Middle frontal gyrus (tissue), 1 donor: ENCODE results near the gene ADGRD1.
"Not testable (repeated sequence)": the region's sequence is repeated elsewhere in the genome, so short reads cannot be mapped to it uniquely, and the experiment has no call there.

Experiments
- DNase-seq: peaks from one replicate; pipeline ENCODE4 v3.0.0-alpha.2; 2015; ENCODE audit warnings: low spot score; ENCODE audit errors: extremely low spot score

Gene ADGRD1

DNA sequence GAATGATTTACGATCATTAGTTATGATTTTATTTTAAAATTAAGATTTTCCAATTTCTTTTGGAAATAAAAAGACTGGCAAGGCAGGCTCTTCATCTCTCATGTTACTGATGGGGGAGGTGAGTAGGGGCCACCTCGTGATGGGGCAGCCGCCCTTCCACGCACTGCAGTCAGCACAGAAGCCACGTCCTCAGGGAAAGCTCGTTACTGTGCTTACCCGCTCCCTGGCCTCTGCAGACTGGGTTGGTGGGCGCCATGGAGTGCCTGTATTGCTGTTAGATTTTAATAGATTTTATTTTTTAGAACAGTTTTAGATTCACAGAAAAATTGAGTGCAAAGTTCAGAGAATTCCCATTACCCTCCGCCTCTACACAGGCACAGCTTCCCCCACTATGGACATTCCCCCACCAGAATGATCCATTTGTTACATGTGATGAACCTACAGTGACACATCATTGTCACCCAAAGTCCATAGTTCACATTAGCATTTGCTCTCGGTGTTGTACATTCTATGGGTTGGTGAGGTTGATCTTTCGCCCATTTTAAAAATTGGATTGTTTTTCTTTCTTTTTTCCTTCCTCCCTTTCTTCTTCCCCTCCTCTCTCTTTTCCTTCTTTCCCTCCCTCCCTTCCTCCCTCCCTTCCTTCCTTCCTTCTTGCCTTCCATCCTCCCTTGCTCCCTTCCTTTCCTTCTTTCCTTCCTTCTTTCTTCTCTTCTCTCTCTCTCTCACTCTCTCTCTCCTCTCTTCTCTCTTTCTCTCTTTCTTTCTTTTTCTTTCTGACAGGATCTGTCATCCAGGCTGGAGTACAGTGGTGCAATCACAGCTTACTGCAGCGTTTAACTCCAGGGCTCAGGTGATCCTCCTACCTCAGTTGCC lies 30.7 kb downstream of the ADGRD1 start:
- no peak for DNase-seq

DNA sequence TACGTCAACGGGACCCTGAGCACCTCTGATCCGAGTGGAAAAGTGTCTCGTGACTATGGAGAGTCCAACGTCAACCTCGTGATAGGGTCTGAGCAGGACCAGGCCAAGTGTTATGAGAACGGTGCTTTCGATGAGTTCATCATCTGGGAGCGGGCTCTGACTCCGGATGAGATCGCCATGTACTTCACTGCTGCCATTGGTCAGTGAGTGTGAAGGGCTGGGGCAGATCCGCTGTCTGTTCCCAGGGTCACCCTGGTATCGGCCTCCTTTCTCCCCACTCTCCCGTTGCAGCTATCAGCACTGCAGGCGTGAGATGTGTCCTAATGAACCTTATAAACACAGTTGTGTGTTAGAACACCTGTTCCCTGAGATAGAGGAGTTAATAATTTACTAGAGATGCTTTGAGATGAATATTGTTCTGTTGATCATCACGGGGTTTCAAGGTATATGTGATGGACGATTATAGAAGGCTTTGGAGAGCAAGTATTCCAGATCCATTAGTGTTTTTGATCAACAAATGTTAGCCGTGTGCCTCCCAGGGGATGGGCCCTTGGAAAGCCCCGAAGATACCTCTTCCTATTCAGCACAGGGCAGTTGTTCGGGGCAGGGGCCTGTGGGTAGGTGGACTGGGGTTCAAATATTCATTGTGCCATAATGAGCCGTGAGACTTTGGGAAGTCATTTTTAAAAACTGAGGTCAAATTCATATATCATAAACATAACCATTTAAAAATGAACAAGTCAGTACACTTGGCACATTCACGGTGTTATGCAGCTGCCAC lies 33.6 kb downstream of the ADGRD1 start:
- no peak for DNase-seq

DNA sequence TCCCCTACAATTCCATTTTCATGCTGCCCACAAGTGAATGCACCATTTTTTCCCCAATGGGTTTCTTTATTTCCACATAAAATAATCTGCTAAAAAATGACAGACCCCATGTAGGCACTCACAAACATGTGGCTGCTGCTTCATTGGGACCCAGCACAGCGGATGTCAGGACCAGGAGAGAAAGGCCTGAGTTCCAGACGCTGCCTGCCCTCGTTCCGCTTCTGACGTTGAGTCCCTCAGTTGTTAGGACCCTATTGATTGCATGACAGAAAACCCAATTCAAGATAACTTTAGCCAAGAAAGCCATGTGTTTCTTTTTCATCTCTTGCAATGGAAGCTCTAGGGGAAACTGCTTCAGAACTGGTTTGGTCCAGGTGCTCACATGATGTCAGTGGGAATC lies 34.6 kb downstream of the ADGRD1 start:
- no peak for DNase-seq

DNA sequence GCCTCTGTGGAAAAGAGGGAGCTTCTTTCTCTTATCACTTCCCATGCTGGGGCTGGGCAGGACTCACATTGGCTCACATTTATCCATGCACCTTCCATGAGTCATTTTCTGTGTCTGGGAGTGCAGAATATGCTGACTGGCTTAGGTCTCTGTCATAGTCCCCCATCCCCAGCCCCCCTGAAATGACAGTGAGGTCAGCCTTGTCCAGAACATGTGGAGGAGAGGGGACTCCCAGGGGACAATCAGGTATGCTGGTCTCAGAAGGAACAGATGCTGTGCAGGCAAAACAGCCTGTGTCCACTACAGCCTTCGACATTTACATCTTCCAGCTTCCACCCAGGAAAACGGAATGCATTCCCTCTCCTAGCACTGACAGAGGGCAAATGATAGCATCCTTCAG lies 35.0 kb downstream of the ADGRD1 start:
- no peak for DNase-seq

DNA sequence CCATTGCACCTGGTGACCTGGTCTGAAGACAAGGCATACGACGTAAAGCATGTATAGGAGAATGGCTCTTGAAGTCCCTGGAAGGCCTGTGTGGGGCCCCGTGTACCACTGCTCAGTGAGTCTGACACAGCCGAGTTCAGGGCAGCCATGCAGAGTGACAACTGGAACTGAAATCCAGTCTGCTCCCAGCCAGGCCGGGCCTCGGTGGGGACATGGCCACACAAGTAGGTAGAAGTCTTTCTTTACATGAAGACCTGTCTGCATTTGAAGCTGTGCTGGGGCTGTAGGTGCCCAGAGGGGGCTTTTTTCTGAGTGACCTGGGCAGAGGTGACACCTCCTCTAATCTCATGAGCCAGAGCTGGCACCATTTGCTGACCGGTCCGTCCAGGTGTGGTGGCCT lies 35.7 kb downstream of the ADGRD1 start:
- DNase-seq, result no peak

DNA sequence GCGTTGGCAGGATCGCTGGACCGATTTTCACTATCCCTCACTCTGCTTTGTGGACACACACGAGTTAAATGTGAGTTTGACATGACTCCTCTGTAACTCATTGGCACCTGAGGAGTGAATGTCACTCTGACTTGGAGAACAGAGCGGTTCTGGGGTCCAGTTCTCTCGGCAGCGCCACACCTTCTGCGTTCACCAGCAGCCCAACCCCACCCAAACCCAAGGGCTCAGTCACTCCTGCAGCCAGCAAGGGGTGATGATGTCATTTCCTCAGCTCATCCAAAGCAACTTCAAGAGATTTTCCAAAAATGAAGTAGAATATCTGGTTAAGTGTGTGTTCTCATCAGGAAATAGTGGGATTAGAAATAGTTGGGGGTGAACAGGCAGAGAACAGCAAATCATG lies 36.3 kb downstream of the ADGRD1 start:
- no peak for DNase-seq

DNA sequence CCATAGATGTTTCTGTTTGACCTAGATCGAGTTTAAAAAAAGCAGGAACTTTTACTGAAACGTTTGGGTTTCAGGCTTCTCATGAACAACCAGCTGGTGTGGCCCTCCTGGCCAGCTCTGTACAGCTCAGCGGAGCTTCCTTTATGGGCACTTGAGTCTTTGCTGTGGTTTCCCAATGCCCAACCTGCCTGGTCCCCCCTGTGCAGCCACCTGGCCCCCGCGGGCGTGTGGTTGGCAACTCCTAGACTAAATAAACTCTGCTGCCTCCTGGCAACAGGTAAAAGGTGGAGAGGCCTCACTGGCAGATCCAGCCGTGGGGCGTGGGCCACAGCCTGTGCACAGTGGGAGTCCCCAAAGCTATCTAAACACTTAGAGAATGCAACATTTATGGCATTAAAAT lies 38.7 kb downstream of the ADGRD1 start:
- no peak for DNase-seq

DNA sequence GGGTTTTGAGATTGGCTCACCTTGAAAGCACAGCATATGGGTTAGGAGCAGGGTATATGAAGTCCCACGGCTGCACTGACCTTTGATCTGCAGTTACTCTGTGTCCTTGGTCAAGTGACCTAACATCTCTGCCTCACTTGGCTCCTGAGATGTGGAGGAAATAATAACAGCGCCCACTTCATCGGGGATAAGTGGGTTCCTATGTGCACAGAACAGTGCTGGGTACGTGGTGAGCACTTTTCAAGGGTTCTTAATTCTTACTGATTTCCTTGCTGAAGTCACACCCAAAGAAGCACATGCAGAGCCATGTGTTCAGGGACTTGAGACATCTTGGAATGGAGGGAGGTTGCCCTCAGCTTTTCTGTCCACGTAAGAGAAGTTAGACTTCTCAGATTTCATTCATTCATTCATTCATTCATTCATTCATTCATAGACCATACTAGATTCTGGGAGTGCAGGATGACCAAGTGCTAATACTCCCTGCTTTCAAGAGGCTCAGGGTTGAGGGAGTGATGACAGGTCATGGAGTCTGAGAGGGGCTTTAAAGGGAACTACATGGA lies 39.4 kb downstream of the ADGRD1 start:
- DNase-seq, result no peak

DNA sequence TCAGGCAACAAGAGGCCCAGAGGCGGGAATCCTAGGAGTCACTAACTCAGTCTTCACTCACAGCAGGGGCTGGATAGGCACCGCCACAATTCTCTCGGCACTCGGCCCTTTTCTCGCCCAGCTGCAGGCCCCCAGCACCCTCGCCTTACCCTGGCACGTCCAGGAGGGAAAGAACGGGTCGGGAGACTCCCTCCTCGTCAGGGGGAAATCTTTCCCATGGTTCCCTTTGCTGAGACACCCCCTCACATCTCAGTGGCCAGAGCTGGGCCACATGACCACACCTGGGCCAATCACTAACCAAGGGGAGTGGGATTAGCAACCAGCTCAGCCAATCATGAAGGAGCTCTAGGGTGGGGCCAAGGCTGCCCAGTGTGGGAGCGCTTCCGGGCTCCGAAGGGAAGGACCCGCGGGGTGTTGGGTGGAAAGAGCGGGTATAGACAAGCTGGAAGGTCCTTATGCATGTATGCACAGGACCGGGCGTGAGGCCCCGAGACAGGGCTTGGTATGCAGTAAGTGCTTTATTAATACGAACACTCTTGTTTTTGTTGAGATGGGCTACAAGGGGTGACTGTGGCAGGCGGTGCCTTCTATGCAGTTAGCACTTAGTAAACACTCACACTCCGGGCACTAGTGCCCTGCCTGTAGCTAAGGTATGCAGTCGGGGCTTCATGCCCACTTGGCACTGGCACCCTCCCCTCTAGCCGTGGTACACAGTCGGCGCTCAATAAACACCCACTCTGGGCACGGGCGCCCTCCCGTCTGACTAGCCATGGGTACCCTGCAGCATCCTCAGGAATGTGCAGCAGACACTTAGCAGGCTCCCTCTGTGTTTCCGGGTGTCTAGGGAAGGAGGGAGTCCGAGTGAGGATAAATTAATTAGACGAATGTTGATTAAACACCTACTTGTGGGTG lies 40.3 kb downstream of the ADGRD1 start:
- no peak for DNase-seq

DNA sequence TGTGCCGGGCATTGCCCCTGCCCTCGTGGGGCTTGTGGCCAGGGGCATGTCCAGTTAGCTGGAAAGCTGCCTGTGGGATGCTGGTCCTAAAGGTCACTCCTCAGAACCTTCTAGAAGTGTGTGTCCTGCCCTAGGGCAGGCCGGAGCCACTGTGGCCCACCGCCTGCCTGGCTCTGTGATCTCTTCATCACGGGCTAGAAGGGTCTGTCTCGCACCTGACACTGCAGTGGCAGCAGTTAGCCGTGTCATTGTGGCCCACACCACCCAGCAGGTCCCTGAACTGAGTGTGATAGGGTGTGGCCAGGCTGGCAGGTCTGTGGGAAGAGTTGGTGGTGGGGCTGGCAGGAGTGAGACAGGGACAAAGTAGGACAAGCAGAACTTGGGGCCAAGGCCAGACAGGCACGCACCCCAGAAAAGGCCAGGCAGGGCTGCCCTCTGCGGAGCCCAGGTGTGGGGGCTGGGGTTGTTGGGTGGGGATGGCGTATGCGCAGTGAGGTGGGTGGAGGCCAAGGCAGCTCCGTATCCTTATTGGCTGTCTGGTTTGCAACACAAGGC lies 41.2 kb downstream of the ADGRD1 start:
- DNase-seq, result no peak

DNA sequence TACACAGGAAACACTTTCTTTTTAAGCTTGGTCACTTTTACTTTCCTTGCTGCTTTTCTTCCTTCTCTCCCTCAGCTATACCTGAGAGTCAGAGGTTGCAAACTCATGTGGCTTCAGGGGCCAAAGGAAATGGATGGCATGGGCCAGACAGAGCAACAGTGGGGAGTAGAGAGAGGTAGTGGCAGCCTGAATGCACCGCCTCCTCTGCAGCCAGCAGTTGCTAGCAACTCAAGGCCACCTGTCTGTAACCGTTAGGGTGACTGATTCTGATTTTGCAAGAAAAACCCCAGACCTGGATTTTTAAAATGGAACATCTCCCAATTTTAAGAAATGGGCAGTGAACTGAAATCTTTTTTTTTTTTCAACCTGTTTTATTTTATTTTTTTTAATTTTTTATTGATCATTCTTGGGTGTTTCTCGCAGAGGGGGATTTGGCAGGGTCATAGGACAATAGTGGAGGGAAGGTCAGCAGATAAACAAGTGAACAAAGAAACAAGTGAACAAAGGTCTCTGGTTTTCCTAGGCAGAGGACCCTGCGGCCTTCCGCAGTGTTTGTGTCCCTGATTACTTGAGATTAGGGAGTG lies 41.8 kb downstream of the ADGRD1 start:
- not testable (repeated sequence) for DNase-seq

DNA sequence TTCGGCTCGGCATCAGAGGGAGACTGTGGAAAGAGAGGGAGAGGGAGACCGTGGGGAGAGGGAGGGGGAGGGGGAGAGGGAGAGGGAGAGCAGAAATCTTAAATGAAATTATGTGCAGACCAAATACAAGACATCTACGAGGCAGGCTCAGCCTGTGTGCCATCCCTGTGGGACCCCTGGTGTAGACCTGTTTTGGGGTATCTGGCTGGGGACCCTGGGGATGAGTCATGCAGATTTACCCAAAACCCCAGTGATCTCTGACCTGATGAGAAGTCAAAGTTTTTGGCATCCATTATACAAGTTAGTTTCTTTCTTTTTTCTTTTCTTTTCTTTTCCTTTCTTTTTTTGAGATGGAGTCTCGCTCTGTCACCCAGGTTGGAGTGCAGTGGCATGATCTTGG lies 44.4 kb downstream of the ADGRD1 start:
- no peak for DNase-seq

DNA sequence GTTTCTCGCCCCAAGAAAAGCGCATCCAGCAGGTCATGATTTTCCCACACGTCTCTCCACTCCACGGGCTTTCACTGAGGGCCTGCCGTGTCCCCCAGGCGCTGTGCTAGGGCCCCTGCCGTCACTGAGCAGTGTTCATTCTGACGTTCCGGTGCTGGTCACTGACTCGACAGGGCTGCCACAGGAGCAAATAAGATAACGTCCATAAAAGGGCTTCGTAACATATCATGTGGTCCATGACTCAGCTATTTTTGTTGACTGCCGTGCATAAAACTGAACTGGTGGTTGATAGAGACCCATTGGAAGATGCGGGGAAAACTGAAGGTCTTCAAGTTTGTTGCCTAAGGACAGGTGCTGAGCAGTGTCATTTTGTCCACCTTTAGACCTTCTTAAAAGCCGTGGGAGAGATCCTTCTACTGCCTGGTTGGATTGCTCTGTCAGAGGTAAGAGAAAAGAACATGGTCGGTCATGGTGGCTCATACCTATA lies 46.3 kb downstream of the ADGRD1 start:
- DNase-seq, result no peak

DNA sequence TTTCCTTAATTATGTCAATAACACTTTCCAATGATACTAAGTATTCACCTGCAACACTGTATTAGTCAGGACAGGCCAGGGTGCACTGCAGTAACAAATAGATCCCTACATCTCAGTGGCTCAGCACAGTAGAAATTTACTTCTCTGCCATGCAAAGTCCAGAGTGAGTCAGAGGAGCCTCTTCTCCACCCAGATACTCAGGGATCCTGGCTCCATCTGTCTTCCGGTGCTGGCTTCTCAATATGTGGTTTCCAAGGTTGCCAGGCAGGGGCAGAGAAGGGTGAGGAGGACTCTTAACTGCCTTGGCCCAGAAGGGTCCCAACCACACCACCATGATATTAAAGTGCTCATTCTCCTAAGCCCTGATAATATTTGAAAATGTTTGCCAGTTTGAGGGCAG lies 47.8 kb downstream of the ADGRD1 start:
- no peak for DNase-seq

DNA sequence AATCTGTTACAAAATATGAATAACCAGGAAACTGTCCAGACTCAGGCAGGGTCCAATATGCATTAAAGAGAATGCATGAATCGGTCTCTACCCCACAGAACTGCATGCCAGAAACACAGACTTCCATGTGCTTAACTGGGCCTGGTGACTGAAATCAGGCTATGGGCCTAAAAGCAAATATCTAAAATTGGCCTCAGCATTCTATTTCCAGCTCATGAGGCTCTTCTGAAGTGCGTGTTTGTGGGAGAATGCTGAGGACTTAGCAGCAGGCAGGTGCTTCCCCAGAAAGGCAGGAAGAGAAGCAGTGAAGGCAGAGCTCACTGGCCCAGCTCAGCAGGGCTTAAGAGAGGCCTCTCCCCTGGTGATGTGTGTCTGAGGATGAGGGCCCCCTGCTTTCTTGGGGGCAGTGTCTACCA lies 48.5 kb downstream of the ADGRD1 start:
- DNase-seq, result peak; percentile 40

DNA sequence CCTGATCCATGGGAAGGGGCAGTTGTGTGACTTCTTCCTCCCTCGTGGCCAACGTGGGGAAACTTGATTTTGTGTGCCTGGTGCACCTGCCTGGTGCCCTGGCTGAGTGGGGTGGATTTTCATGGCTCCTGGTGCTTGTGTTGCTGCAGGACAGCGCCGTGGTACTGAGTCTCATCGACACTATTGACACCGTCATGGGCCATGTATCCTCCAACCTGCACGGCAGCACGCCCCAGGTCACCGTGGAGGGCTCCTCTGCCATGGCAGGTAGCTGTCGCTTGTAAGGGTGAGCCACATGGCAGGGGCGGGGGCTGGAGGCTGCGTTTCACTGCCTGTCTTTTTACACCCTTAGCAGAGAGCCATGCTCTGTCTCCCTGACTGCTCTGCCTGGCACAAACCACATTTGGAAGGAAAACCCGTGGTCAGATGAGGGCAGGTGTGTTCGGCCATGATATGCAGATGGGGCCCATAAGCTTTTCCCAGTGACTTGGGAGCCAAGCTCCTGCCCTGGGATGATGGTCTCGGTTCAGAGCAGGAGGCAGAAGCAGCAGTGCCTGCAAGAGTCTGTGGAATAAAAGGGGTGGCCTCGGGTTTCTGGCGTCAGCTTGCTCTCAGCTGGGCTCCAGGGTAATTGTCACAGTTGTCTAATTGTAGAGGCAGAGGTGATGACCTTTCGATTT lies 49.5 kb downstream of the ADGRD1 start:
- no peak for DNase-seq

DNA sequence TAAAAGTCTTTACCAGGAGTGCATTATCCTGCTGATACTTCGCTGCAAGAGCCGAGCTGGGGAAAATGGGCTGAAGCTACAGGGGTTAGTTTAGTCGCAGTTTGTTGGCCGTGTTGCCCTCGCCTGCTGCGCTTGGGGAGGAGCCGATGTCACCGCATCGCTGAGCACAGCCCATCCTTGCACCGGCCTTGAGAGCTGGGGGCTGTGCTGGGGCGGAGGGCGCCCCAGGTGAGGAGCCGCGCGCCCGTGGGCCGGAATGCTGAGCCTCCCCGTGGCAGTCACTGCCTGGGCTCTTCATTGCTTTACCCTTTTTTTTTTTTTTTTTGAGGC lies 50.0 kb downstream of the ADGRD1 start:
- no peak for DNase-seq

DNA sequence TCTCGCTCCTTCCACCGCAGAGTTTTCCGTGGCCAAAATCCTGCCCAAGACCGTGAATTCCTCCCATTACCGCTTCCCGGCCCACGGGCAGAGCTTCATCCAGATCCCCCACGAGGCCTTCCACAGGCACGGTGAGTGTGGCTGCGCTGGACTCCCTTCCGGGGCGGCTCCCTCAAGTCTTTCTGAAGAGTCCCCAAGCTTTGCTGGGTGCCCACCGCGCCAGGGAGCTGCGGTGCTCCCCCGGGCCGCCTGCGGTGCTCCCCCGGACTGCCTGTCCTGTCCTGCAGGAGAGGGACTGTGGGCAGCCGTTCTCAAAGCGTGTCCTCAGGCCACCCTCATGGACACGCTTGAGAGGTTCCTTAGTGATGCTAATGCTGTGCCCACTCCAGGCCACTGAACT lies 50.5 kb downstream of the ADGRD1 start:
- no peak for DNase-seq

DNA sequence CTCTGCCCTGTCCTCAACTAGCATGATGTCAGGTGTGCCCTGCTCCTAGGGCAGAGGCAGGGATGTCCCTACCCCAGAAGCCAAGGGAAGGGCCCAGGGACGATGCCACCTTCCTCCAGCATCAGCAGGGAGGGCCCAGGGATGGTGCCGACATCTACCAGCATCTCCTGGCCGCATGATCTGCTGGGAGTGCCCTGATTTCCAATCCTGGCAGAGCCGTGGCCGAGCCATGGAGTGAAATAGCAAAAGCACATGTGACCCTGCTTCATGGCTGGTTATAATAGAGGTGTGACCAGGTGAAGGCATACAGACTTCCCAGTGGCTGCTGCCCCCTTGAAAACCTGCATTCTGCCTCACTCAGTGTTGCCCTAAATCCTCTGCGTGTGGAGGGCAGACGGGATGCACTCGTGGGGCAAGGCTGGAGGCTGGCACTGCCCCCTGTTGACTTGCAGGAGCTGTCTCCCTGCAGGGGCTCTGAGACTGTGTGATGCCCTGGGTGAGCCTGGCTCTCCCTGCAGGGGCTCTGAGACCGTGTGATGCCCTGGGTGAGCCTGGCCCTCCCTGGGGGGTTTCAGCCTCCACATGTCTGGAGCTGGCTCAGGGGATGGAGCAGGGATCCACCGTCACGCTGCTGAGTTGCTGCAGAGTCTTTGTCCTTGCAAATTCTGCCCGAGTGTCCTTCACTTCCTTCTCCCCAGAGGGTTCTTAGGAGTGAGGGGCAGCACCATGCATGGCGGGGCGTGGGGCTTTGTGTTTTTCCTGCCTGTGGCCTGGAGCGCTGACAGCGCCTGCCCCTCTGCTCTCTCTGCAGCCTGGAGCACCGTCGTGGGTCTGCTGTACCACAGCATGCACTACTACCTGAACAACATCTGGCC lies 51.7 kb downstream of the ADGRD1 start:
- no peak for DNase-seq
